Epithelial cell of proximal tubule (primary cell): ENCODE measurements around the gene AACS. TPM values are rescaled to one million over a fixed set of nuclear protein-coding genes. Genes with fewer than 3 reads are reported as not detected.
"Not testable (repeated sequence)": the region's sequence is repeated elsewhere in the genome, so short reads cannot be mapped to it uniquely, and the experiment has no call there.

Experiments used
- DNase-seq: peaks from one replicate; pipeline ENCODE4 v3.0.0-alpha.2; 2011; ENCODE audit warnings: low read depth
- H3K4me3 ChIP-seq: 2 replicates; pipeline ENCODE4 v1.5.1; 2011; ENCODE audit warnings: low read depth, mild to moderate bottlenecking, low read length
- total RNA-seq: library from RNA; depleted of rRNA; stranded (reverse); fragments of >200 nt; gene quantifications from 2 replicates; pipeline ENCODE4 v1.2.3, GENCODE V29; 2015
- TF ChIP-seq, protein P1 (sequence below): conservative IDR thresholded peaks from 2 replicates; pipeline ENCODE4 v1.5.1; 2012; ENCODE audit warnings: low read depth, mild to moderate bottlenecking, low read length

AACS gene
- total RNA-seq, 1 donor from 2014 or later, result 20.6 TPM

DNA sequence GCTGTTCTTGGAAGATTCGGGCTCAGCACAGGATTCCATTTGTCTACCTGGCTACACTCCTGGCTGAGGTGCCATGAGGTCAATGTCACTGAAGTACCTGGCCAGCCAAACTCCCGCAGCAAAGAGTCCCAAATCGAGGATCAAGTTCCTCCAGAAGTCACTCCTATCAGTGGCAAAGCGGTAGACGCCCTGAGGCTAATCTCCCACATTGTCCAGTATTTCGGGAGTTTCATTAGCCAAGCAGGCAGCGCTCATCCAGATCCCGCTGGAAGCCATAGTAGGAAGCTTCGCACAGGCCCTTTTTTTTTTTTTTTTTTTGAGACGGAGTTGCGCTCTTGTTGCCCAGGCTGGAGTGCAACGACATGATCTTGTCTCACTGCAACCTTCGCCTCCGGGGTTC, 8.9 kb upstream of the AACS start:
- DNase-seq, result no peak
- TF ChIP-seq, protein P1, sequence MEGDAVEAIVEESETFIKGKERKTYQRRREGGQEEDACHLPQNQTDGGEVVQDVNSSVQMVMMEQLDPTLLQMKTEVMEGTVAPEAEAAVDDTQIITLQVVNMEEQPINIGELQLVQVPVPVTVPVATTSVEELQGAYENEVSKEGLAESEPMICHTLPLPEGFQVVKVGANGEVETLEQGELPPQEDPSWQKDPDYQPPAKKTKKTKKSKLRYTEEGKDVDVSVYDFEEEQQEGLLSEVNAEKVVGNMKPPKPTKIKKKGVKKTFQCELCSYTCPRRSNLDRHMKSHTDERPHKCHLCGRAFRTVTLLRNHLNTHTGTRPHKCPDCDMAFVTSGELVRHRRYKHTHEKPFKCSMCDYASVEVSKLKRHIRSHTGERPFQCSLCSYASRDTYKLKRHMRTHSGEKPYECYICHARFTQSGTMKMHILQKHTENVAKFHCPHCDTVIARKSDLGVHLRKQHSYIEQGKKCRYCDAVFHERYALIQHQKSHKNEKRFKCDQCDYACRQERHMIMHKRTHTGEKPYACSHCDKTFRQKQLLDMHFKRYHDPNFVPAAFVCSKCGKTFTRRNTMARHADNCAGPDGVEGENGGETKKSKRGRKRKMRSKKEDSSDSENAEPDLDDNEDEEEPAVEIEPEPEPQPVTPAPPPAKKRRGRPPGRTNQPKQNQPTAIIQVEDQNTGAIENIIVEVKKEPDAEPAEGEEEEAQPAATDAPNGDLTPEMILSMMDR, result no peak
- no peak overlapping the region for H3K4me3 ChIP-seq

DNA sequence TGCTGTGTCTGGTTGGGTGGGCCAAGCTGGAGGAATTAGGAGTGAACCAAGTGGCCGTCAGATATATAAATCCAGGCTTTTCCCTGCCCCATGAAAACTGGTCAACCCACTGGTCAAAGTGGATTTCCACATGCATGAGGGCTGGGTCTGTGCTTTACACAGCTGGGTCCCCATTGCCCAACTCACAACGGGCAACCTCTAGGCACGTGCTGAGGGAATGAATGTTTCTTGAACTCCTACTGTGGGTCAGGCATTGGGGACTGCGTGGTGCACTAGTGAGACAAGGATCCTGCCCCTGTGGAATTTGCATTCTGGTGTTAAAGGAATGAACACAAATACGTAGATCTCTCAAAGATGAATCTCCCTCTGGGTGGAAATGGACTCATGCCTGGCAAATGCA, 7.5 kb upstream of the AACS start:
- no peak for DNase-seq
- TF ChIP-seq, protein P1, result no peak
- no peak overlapping the region for H3K4me3 ChIP-seq

DNA sequence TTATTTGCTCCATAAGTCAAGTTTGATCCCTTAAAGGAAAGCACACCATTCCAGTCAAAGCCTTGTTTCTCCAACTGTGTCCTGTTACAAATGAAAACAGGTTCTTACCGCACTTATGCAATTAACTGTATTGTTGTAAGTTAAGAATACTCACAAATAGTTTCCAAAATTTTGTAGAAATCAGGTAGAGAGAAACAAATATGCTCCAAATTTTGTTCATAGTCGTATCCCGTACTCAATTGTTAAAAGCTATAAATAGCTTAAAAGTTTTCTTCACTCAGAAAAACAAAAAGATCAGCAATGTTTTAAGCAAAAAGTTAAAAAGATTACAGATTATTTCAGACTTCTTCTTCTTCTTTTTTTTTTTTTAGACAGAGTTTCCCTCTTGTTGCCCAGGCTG, 4.0 kb upstream of the AACS start:
- no peak for DNase-seq
- TF ChIP-seq, protein P1, result no peak
- no peak overlapping the region for H3K4me3 ChIP-seq

DNA sequence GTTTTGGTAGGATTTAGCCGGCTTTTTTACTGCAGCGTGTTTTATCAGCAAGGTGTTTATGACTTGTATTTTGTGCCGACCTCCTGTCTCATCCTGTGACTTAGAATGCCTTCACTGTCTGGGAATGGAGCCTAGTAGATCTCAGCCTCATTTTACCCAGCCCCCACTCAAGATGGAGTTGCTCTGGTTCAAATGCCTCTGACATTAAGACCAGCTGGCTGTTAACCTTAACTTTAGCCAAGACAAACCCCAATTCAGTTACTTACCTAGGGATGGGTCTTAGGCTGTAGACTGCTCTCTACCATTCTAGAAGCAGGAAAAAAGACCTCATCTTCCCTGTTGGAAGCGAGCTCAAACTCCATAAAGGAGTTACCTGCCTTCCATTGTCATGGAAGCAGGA, 1.7 kb upstream of the AACS start:
- not testable (repeated sequence) for DNase-seq, H3K4me3 ChIP-seq

DNA sequence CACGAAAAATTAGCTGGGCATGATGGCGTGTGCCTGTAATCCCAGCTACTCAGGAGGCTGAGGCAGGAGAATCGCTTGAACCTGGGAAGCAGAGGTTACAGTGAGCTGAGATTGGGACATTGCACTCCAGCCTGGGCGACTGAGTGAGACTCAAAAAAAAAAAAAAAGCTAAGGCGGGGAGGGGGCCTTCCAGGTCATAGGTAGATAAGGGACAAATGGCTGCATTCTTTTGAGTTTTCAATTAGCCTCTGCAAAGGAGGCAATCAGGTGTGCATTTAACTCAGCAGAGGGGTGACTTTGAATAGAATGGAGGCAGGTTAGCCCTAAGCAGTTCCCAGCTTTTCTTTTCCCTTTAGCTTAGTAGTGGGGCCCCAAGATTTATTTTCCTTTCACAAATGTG, 743 bp upstream of the AACS start:
- TF ChIP-seq, protein P1, result no peak
- no peak for DNase-seq
- H3K4me3 ChIP-seq, result peak overlapping the region; percentile 88

DNA sequence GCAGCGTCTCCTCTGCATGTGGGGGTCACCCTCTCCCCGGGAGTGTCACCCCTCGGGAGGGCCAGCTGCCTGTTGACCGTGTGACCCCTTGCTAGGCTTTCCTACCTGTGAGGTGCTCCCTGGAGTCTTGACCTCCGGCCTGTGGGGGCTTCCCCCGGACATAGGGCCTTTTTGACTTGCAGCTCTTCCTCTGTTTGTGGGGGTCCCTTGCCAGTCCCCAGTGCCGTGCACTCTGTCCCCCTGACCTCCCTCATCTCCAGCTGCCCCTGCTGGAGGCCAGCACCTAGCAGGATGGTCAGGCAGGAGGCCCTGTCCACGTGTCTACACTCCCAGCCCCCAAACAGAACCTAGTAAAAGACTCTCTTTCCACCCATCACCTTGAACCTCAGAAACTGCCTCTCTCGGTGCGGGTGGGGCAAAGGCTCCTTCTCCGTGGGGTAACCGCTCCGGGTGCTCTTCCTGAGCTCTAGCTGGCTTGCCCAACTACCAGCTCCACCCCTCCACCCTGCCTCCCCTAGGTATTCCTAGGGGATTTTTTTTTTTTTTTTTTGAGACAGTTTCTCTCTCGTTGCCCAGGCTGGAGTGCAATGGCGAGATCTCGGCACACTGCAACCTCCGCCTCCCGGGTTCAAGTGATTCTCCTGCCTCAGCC, 810 bp downstream of the AACS start:
- DNase-seq, result no peak
- H3K4me3 ChIP-seq, result peak overlapping the region; percentile 88

DNA sequence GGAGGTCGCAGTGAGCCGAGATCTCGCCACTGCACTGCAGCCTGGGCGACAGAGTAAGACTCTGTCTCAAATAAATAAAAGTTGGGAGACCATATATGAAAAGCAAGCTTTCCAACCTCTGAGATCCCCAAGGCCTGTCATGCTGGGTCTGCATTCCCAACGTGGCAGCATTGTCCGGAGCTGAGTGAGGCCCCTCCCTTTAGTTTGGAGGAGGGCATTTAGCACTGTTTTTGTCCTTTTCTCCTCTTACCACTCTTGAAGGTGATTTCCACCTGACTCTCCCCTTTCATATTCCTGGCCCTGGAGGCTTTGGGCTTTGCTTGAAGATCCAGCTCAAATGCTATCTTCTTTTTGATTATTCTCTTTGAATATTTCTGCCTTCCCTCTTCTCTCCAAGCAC, 3.2 kb downstream of the AACS start:
- no peak overlapping the region for H3K4me3 ChIP-seq
- TF ChIP-seq, protein P1, result no peak
- DNase-seq, result no peak

More for the DNA sequence above, 810 bp downstream of the AACS start:
- TF ChIP-seq, protein P1, result no peak

DNA sequence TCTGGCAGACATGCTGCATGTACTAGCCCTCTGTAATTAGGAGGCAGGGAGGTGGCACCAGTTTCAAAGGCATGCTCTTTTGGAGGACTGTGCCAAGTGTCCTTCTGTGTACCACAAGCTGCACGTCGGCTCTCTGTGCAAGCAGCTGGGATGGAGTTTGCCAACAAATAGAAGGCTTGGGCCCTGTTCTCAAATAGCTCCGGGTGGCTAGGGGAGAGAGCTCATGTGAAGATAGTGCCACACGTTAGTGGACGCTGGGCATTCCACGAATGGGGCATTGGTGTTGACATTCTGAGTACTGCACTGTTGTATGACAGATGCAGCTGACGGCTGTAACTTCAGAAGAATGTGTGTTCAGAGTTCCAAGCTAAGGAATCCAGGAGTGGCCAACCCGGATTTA, 4.4 kb downstream of the AACS start:
- TF ChIP-seq, protein P1, result no peak
- no peak for DNase-seq
- H3K4me3 ChIP-seq, result no peak overlapping the region
